ENCODE measurements around the gene MINDY1.

DNA sequence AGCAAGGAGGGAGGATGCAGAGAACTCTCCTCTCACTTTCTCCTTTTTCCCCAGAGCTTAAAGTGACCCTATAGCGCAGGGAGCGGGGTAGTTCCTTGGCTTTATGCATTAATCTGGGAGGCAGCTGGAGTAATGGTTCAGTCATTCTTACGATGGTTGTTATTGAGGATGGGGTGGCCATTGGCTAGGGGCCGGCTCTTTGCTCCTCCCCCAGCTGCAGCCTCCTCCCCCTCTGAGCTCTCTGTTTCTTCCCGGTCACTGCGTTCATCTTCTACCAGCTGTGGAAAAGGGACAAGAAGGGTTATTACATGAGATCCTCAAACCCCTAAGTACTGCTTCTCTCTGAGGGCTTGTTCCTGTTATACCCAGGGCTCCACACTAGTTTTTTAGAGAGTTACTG is 40.7 kb downstream of the MINDY1 start:
- no peak for TF ChIP-seq CTCF (IDR thresholded peaks at IDR 0.05)
- TF ChIP-seq POLR2A (IDR thresholded peaks at IDR 0.05): no peak

All from thyroid gland (tissue), 4 donors.